HUDEP-2 (cell line): ENCODE data around the gene PTH1R.

Experiments used
- DNase-seq, 76 experiments: peaks; one replicate each; lab custom pipeline; 2025; ENCODE audit not compliant: unreplicated experiment in 76 of 76; lab: John Stamatoyannopoulos, UW

PTH1R gene

DNA sequence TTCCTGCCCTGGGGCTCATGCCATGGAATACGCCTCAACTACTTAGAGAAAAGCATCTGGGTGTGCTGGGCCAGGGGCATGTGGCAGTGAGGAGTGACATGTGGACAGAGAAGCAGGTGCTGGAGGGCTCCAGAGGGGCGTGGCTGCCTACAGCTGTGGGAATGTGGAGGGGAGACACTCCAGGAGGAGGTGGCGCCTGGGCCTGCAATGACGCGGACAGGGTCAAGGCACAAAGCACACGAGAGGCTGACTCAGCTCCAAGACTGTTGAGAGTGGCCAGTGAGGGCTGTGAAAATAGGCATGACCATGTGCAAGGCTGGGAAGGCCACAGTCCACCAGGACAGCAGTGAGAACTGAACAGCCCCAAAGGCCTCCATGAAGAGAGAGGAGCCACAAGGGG lies 48.5 kb downstream of the PTH1R start:
- DNase-seq = no peak

DNA sequence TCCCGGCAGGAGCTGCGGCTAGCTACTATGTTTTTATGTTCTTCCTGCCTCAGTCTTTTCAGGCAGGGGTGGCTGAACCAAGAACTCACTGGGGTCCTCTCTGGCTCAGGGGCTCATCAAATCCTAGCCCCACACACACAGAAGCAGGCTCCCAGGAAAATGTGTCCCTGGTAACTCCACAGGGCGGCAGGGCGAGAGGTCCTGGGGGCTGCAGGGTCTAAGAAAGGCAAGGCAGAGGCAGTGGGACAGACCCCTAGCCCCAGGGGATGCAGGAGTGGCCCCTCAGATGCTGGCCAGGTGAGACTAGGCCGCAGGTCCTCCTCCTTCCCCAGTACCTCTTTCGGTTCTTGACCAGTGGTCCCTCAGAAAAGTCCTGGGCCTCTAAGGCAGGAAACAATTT lies 48.9 kb downstream of the PTH1R start:
- DNase-seq = no peak

DNA sequence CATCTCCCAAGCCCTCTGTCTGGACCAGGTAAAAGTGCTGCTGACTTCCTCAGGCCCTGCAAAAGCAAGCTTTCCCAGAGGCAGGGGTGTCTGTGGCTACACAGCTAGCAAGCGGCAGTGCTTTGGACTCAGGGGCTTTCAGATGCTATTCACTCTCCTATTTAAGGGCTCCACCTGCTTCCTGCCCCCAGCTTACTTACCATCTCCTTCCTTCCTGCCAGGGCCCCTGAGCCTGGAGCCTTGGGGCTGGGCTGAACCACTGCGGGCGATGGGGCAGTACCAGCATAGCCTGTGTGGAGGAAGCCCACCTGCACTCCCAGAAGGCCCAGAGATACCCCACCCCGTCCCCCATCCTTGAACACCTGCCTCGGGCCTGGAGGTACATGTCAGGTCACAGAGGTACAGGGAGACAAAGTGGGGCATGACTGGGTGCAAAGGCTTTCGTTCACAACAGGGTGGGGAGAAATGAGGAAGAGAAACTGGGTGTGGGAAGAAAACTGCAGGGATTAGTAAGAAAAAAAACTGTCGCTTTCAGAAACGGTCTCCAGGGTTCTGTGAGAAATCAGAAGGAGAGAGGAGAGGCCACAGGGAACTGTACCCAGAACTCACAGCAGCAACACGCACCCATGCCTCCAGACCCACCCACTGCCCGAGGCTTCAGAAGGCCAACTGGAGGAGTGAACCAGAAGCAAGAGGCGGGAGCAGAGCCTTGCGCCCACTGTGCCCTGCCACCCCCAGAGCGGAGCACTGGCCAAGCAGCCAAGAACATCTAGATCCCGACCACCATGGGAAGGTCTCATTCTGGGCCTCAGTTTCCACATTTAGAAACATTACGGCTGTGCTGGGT lies 49.6 kb downstream of the PTH1R start:
- no peak for DNase-seq

DNA sequence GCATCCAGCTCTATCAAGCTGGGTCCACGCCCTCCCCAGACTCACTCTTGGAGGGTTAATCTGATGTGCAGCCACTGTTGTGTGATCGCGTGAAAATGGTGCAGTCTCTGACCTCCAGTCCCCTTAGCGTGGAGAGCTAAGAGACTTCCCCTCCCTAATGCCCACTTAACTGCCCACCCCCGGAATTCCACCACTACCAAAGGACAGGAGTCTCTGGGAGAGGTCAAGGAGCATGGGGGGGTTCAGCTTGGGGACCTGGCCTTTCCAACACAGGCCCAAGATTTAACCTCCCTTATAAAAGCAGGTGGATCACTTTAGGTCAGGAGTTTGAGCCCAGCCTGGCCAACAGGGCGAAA lies 50.2 kb downstream of the PTH1R start:
- no peak for DNase-seq

DNA sequence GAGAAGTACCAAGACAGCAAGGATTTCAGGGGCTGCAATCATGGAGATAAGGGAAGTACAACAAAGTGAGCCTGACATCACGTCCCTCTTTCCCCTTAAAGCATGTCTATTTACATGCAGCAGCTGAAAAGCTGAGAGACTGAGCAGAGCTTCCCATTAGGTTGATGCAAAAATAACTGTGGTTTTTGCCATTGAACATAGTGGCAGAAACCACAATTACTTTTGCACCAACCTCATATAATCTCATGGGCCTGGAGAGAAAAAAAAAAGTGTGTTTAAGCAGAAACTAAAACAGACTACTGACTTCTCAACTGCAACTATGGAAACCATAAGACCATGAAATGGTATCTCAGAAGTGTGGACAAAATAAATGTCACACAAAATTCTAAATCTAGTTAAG lies 50.8 kb downstream of the PTH1R start:
- no peak for DNase-seq

DNA sequence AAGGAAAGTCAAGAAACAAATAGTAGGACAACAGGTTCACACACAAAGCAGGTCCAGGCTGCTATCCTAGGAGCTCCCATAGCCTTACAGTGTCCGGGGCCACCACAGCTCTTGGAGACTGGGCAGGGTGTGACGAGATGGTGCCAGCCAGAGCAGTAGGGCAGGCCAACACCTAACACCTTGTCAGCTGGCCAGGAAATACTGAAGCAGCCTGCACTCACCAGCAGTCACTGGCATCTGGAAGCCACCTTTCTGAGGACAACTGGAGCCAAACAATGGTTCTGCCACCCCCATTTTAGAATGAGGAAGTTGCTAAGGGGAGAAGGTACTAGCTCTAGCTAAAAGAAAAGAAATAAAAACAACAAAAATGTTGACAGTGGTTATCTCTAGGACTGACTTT lies 51.8 kb downstream of the PTH1R start:
- peak in 6 of 76 experiments; percentile 6 to 32 (median 16) for DNase-seq

GRCh38 chr3:46930166-46930944 lies 52.8 kb downstream of the PTH1R start:
- DNase-seq = no peak

- DNase-seq = no peak
Measured at GRCh38 chr3:46930945-46931403, 53.5 kb downstream of the PTH1R start.

DNA sequence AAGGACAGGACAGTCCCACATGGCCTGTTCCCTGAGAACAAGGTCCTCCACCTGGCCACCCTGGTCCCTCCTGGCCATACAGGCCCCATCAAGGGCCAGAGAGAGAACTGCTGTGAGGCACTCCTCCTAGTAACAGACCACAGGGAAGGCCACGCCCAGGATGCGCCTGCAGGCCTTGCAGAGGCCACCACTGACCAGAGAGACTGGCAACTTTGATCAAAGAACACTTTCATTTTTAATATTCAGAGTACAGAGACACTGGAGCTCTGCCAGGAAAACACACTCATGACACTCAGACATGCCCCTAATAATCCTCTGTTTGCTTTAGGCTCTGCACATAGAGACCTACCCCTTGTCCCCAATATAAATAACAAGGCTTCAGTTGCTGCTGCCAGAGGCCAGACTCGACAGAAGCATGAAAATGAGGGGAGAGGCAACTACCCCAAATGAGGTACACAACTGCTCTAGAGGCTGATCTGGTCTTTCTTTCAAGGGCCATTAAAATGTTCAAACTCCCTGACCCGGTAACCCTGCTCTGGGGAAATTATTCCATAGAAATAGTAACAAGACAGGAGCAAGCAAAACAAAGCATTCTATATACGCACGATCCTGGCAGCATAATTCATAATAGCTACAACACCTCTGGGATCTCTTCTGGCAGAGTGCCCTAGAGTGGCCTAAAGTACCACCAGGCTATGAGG lies 54.3 kb downstream of the PTH1R start:
- peak in 15 of 76 experiments; percentile 11 to 51 (median 27) for DNase-seq

DNA sequence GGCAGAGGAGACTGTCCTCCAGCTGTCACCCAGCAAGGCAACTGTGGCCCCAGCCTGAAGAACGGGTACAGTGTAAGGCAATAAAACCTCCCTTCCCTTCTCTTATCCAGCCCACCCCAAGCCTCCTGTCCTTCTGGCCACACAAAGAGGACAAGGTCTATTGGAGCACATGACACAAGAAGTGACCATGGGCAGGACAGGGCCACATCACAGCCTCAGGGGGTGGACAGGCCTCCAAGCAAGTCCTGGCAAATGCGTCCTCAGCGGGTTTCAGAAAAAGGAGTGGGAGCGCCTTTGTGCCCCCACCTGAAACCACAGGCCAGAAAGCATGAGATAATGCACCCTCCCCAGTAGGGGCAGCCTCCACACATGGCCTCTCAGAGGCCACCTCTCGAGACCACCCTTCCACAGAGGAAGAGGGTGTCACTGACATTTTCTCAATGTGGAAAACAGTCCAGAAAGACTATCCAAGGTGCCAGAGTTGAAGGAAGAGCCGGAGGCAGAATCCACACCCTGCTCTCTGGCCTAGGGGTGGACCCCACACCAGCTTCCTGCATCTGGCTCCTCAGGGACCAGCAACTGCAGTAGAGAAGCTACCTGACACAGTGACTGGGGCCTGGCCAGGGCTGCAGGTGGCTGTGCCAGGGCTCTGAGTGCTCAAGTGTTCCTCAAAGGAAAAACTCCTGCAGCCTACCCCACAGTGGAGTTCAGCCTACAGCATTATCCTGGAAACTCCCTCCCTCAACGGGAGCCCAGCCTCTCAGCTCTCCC lies 55.1 kb downstream of the PTH1R start:
- peak in 6 of 76 experiments; percentile 5 to 16 (median 11) for DNase-seq

GRCh38 chr3:46933261-46933660 lies 55.7 kb downstream of the PTH1R start:
- DNase-seq = no peak

DNA sequence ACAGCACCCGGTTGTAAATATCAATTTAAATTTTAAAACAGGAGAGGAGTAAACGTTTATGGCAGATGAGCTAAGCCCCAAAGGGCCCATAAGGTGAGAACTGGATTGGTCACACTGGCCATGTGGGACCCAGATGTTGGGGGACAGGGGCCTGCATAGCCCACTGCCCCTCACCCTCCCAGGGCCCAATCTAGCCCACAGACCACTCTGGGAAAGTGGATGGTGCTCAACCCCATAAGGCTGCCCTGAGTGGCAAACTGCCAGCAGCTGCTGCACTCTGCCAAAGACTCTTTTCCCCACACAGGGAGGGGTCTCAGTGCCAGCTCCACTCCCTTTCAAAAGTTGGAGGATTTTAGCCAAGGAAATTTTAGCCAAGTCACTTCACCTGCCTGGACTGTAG lies 56.6 kb downstream of the PTH1R start:
- DNase-seq = peak in 38 of 76 experiments; percentile 8 to 67 (median 38)

DNA sequence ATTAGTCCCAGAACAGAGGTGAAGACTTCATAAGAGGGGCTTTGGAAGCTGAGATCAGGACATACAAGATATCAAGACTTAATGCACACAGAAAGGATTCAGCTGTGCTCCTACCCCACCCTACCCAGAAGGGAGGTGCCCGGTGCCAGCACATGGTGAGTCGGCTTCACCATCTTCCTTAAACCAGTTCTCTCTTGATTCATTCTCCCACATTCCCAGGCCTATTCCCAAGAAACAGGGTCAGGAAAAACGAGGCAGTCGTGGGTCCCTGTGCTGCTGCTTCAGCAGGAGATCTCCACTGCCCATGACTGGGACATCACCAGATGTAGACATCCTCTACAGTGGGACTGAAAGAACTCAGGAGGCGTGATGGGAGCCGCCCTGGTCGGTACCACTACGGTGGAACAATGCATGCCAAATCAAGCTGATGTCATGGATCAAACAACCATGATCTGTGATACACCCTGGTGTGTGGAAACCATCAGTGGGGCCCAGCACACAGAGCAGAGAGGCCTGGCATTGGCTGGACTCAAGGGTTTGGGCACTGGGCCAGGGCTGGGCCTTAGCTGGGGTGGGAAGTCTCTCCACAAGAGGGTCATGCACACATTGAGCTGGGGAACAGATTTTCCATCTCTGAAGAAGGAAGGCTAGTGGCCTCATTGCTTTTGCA lies 57.1 kb downstream of the PTH1R start:
- peak in 53 of 76 experiments; percentile 3 to 67 (median 41) for DNase-seq

GRCh38 chr3:46935168-46935858 lies 57.8 kb downstream of the PTH1R start:
- DNase-seq = peak in 71 of 76 experiments; percentile 16 to 86 (median 61)

DNA sequence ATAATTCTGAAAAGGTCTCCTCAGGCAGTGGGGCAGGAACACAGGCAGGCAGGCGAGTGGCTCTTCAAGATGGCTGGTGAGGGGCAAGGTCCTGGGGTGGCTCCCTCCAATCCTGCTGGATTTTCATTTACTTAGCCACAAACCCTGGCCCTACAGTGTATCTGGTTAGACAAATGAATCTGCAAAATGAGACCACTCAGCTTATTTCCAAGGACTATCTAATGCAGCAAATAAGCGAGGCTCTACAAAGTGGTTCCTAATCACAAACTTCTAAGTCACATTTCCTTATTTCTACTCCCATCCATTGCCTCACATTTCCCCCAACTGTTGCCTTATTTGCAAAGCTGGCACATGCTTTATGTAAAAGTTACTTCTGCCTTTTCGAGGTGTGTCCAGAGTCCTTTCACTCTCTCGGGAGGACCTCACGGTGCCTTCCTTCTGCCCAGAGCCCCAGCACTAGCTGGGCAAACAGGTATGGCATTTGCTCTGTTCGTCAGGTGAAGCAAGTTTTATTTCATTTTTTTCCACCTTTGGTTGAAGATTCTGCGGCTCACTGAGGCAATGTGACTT lies 58.6 kb downstream of the PTH1R start:
- no peak for DNase-seq

DNA sequence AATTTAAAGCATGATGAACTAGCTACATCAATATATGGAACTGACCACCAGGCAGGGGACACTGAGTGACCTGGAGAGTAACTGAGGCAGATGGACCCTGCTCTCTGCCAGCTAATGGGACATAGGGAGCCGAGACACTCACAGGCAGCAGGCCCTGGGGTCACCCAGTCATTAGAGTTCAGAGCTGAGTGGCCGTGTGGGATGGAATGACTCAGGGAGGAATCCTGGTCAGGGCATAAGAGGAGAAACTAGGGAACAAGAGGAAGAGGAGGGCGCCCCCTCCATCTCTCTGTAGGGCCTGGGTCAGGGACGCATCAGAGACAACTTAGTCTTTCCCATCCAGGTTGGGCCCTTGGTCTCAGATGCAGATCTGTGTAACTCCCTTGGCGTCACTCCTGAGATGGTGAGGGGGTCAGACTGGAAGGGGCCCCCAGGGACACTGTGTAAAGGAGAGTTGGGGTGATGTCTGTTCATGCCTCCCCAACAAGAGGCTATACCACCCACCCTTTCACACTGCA lies 59.3 kb downstream of the PTH1R start:
- no peak for DNase-seq

DNA sequence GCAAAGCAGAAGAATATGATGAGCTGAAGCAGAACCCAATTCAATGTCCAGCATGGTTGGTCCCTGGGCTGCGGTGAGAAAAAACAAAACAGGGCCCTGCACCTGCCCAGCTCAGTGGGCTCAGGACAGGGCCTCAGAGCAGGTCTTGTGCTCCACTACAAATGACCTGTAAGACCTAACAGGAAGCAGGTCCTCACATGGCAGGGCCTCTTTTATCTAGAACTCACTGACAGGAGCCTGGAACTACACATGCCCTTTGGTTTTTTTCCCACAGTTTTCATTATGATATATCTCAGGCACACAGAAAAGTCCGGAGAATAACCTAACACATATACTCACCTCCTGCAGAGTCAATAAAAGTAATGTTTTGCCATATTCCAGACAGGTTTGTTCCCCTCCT lies 60.6 kb downstream of the PTH1R start:
- no peak for DNase-seq

DNA sequence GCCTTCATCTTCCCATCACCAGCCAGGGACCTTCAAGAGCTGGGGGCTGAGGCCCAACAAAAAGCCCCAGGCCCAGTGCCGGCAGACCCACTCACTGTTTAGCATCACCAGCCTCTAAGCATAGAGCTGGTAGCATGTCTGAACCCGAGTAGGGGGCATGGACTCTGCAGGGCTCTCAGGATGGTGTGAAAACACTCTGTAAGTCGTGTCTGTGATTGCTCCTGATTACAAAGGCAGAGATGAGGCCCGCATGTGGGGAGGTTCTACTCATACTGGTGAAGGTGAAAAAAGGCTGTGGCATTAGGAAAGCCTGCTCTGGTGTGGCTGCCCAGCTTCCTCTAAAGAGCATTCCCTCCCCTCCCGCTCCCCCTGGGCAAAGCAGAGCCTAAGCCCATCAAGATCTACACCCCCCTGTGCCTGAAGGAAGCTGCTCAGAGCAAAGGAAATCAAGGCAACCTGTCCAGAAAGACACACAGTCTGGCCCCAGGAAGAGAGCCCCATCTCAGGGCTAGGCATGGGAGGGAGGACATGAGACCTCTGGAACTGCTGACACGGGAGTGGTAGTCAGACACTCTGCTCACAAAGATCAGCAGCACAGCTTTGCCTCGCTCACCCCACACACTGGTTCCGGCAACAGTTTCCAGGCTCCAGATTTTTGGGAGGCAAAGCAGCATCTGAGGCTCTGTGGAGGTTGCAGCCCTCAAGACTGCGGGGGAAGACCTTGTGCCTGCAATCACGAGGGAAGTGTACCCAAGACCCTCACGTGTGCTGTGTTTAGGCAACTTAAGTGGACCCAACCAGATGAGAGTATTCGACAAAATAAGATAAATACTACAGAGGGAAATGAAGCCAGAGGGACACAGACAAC lies 62.3 kb downstream of the PTH1R start:
- no peak for DNase-seq
